ENCODE results near the gene SLC27A2.
"Not testable (repeated sequence)": the region's sequence is repeated elsewhere in the genome, so short reads cannot be mapped to it uniquely, and the experiment has no call there.

SLC27A2 gene

GRCh38 chr15:50181969-50182218 lies at the start of gene SLC27A2:
SLC27A2 (plus strand) TSS chr15:50182196; CDS start chr15:50182428, 232 bp downstream.
- no peak for DNase-seq (ENCODE audit: low read depth)

DNA sequence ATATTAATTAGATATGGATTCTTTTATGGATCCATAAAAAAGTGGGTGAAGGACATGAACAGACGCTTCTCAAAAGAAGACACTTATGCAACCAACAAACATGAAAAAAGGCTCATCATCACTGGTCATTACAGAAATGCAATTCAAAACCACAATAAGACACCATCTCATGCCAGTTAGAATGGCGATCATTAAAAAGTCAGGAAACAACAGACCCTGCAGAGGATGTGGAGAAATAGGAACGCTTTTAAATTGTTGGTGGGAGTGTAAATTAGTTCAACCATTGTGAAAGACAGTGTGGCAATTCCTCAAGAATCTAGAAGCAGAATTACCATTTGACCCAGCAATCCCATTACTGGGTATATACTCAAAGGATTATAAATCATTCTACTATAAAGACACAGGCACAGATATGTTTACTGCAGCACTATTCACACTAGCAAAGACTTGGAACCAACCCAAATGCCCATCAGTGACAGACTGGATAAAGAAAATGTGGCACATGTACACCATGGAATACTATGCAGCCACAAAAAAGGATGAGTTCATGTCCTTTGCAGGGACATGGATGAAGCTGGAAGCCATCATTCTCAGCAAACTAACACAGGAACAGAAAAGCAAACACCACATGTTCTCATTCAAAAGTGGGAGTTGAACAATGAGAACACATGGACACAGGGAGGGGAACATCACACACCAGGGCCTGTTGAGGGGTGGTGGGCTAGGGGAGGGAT lies 49.6 kb upstream of the SLC27A2 start:
- not testable (repeated sequence) for DNase-seq (ENCODE audit: low read depth)

DNA sequence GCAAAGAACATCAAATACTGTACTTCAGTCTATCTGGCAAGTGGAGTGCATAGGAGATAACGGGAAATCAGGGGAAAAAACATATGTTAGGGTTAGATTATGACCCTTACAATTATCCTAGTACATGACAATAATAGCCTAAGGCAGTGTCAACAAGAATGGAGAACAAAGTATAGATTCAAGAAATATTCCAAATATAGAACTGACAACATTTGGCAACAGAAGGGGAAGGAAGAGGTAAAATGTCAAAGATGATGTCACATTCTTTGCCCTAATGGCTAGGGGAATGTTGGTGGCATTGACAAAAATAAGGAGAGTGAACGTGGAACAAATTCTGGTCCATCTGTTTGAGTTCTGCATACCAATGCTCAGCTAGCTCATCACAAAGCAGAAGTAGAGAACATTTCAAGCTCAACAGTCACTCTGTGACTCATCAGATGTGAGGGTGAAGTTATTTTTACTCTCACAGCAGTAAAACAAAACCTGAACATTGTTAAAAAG lies 47.4 kb upstream of the SLC27A2 start:
- no peak for DNase-seq (ENCODE audit: low read depth)

DNA sequence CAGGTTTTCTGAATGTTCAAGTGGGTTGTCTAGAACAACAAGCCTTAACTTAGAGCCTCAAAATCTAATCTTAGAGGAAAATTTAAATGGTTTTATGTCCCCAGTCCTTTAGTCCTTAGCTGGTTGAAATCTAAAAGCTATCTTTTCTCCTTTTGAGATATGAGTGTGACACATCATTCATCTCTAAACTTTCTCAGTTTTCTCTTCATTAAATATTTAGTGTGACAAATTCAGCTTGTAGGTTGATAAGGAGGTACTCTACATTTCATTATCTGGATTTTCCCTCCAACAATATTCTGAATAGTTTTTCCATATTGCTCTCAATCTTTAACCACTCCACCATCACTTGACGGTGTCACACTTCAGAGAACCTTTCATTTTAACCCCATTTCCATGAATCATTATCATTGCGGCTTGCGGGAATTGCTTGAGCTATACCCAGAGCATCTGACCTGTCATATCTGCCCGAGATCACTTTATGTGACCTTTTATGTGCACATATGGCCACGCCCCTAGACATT lies 46.9 kb upstream of the SLC27A2 start:
- no peak for DNase-seq (ENCODE audit: low read depth)

- peak; percentile 98 for DNase-seq (ENCODE audit: low read depth)
These were observed 44.6 kb upstream of the SLC27A2 start for GRCh38 chr15:50137330-50137761.

DNA sequence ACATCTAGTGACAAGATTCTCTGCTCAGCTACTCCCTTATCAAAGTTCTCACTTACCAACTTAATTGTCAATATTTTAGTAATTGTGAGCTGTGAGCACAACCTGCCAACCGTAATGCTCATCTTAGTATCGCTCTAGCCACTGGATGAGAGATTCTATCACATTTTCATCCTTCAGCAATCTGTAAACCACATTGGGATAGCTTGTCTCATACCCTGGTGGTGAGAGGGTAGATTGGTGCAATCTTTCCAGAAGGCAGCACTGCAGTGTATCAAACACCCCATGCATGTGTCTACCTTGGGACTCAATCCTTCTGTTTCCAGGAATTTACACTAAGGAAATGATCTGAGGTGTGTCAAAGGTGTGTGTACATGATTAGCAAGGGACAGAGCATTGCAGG lies 44.1 kb upstream of the SLC27A2 start:
- DNase-seq (ENCODE audit: low read depth), result no peak

GRCh38 chr15:50138391-50138790 lies 43.6 kb upstream of the SLC27A2 start:
- DNase-seq (ENCODE audit: low read depth), result no peak

- no peak for DNase-seq (ENCODE audit: low read depth)
These were observed 41.9 kb upstream of the SLC27A2 start for GRCh38 chr15:50140098-50140497.

DNA sequence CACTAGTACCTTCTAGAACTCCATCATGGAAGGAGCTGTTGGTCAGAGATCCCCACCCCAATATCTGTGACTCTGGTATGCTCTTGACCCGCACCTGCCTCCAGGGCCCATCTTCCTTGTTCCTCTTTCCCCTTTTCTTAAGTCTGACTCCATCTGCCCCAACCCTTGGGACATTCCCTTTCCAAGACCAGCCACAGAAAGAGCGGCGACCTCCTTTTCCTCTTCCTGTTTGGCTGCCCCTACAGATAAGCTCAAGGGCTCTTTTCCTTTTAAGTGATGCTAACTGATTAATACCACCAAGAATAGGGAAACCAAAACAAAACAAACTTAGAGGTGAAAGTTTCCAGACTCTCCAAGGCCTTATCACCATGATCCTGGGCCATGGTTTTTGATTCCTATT lies 41.0 kb upstream of the SLC27A2 start:
- no peak for DNase-seq (ENCODE audit: low read depth)

- DNase-seq (ENCODE audit: low read depth), result no peak
These were observed 40.1 kb upstream of the SLC27A2 start for GRCh38 chr15:50141856-50142255.

DNA sequence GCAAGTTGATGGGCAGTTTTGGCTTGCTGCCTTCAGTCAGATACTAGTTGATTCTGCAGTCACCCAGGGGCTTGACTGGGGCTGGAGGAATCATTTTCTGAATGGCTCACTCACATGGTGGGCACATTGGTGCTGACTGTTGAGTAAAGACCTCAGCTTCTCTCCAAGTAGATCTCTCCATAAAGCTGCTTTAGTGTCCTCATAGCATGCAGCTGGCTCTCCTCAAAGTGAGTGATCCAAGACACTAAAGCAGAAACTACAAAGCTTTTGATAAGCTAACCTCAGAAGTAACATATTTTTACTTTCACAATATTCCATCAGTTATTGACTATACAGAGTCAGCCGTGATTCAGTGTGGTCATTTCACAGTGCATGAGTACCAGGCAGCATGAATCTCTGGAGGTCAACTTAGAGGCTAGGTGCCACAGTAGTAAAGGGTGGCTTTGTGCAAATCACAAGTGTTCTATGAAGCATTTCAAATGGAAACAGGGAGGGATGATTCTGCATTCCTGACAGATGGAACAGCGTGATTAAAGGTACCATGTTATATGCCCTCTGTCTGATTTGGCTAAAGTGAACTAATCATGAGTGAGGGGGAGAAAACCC lies 38.6 kb upstream of the SLC27A2 start:
- no peak for DNase-seq (ENCODE audit: low read depth)

GRCh38 chr15:50144341-50145120 lies 37.5 kb upstream of the SLC27A2 start:
- DNase-seq (ENCODE audit: low read depth), result no peak

DNA sequence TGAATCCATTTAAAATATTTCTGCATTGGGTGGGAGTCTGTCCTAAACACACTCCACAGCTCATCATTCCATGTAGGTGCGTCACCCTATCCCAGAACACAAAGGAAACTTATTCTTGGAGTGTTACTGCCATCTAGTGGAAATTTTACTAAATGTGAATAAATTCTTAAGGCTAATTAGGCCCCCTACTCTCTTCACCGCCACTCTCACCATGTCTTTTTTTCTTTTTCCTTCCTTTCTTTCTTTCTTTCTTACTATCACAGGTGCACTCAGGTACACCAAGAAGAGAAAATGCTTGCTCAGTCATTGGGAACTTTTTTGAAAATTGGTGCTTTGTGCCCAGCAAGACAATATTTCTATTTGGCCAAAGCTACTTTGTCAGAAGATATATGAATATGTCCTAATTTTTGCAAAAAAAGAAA lies 36.5 kb upstream of the SLC27A2 start:
- peak; percentile 63 for DNase-seq (ENCODE audit: low read depth)

DNA sequence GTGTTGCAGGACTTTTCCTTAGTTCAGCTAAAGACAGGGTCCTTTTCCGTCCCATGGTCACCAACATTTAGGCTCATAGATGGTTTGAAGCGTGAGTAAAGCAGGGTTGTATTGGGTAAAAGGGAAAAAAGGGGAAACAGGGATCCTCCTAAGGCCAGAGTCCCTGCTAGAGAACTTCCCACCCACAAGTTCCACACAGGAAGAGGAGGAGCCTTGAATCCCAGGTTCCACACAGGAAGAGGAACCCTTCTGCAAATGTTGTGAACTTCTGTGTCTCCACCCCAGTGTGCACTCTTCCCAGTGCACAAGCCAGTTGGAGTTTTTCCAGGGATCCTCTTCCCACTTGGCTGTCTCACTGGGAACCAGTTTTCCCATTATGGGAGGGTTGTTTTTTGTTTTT lies 35.4 kb upstream of the SLC27A2 start:
- DNase-seq (ENCODE audit: low read depth), result no peak

- no peak for DNase-seq (ENCODE audit: low read depth)
These were observed 33.5 kb upstream of the SLC27A2 start for GRCh38 chr15:50148362-50148963.

- DNase-seq (ENCODE audit: low read depth), result no peak
These were observed 32.9 kb upstream of the SLC27A2 start for GRCh38 chr15:50149090-50149489.

DNA sequence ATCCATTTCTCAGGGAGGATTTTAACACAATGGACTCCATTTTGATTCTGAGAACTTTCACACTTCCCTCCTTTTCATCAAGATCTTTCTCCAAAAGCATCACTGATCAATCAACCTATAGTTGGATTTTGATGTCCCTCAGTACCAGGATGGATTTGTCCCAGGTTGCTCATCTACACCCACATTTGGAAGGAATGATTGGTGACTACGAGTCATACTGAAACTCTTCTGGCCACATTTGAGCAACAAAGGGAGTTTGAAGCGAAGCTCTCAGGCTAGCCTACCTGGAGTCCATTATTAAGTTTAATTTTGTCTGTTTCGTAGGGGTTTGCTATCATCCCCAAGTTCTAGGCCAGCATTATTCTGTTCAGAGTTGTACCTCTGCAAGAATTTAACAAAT lies 31.6 kb upstream of the SLC27A2 start:
- DNase-seq (ENCODE audit: low read depth), result no peak

- no peak for DNase-seq (ENCODE audit: low read depth)
These were observed 31.1 kb upstream of the SLC27A2 start for GRCh38 chr15:50150851-50151250.

- no peak for DNase-seq (ENCODE audit: low read depth)
These were observed 30.5 kb upstream of the SLC27A2 start for GRCh38 chr15:50151476-50151875.

DNA sequence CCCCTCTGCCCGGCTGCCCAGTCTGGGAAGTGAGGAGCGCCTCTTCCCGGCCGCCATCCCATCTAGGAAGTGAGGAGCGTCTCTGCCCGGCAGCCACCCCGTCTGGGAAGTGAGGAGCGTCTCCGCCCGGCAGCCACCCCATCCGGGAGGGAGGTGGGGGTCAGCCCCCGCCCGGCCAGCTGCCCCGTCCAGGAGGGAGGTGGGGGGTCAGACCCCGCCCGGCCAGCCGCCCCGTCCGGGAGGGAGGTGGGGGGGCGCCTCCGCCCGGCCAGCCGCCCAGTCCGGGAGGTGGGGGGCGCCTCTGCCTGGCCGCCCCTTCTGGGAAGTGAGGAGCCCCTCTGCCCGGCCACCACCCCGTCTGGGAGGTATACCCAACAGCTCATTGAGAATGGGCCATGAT lies 23.8 kb upstream of the SLC27A2 start:
- not testable (repeated sequence) for DNase-seq (ENCODE audit: low read depth)

DNA sequence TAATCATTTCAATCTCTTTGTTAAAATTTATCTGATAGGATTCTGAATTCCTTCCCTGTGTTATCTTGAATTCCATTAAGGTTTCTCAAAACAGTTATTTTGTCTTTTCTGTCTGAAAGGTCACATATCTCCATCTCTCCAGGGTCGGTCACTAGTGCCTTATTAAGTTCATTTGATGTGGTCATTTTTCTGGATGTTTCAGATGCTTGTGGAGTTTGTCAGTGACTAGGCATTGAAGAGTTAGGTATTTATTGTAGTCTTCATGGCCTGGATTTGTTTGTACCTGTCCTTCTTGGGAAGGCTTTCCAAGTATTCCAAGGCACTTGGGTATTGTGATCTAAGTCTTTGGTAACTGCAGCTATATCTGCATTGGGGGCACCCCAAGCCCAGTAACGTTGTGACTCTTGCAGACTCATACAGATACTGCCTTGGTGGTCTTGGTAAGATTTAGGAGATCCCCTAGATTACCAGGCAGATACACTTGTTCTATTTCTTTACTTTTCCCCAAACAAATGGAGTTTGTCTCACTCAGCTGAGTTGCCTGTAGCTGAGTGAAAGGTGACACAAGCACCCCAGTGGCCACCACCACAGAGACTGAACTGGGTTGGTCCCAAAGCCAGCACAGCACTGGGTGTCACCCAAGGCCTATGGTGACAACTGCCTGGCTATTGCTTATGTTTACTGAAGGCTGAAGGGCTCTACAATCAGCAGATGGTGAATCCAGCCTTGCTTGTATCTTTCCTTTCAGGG lies 18.9 kb upstream of the SLC27A2 start:
- no peak for DNase-seq (ENCODE audit: low read depth)

All from GM04504 (cell line).